HG03520 (cell line): ENCODE data around the gene XRCC5.
"Not testable (repeated sequence)": the region's sequence is repeated elsewhere in the genome, so short reads cannot be mapped to it uniquely, and the experiment has no call there.

Experiments used
- ATAC-seq: cut with Tn5 transposase; IDR thresholded peaks from one replicate; pipeline ENCODE4 v1.9.1; 2021; ENCODE audit warnings: mild to moderate bottlenecking, moderate library complexity; ENCODE audit not compliant: unreplicated experiment

XRCC5 gene

GRCh38 chr2:216116418-216116817 is 7.3 kb downstream of the XRCC5 start:
- no peak for ATAC-seq

DNA sequence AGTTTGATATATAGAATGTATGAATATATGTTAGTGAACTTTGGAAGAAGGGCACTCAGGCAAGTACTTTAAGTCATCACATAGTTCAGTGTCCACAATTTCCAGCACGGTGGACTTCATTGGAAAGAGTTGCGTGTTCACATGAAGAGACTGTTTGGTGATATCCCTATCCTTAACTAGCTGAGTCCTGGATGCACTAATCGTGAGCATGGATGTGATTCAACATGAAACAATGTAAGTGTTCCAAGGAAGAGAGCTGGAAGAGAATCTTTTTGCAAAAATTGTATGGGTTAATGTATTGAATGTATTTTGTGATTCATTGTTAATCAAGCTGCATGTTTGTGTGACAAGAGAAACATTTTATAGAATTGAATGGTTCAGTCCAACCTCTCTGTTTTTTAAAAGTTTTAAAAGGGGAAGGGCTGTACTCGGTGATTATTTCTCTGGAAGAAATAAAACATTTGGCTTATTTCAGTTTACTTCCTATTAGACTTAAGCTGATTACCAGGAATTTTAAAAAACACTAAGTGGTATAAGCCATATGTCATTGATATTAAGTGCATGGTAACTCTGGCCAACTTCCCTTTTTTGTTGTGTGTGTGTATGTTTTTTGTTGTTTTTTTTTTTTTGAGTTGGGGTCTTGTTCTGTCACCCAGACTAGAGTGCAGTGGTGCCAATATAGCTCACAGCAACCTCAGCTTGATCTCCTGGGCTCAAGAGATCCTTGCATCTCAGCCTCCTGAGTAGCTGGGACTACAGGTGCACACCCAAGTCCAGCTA is 8.6 kb downstream of the XRCC5 start:
- no peak for ATAC-seq

GRCh38 chr2:216118474-216118873 is 9.3 kb downstream of the XRCC5 start:
- no peak for ATAC-seq

- no peak for ATAC-seq
Observed at GRCh38 chr2:216119146-216119545, 10.0 kb downstream of the XRCC5 start.

DNA sequence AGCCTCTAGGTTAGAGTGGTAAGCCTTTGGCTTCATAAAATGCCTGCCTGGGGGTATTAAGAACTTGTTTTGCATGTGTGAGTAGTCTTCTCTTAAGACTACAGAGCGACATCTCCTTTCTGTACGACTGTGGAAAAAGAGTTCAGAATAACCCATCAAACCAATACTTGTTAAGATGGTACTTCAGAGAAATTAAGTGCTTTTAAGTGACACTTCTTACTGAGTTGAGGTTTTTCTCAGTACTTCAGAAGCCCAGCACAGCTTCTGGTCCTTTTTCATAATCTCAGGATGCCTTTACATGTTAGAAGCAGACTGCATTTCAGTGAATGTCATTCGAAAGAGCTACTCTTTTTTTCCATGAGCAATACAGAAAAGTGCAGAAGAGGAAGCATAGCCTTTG is 10.8 kb downstream of the XRCC5 start:
- ATAC-seq, result no peak

DNA sequence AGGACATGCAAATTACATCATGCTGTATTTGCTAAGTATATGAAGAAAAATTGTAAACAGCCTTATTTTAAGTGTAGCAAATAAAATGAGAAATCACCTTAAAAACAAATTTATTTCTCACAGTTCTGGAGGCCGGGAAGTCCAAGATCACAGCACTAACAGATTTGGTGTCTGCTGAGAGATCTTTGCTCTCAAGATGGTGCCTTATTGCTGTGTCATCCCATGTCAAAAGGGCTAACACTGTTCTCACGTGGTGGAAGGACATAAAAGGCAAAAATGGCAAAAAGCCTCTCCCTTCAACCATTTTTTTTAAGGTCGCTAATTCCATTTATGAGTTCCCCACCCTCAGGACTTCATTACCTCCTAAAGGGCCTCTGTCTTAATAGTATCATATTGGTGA is 12.1 kb downstream of the XRCC5 start:
- ATAC-seq, result no peak

GRCh38 chr2:216126943-216127342 is 17.8 kb downstream of the XRCC5 start:
- no peak for ATAC-seq

DNA sequence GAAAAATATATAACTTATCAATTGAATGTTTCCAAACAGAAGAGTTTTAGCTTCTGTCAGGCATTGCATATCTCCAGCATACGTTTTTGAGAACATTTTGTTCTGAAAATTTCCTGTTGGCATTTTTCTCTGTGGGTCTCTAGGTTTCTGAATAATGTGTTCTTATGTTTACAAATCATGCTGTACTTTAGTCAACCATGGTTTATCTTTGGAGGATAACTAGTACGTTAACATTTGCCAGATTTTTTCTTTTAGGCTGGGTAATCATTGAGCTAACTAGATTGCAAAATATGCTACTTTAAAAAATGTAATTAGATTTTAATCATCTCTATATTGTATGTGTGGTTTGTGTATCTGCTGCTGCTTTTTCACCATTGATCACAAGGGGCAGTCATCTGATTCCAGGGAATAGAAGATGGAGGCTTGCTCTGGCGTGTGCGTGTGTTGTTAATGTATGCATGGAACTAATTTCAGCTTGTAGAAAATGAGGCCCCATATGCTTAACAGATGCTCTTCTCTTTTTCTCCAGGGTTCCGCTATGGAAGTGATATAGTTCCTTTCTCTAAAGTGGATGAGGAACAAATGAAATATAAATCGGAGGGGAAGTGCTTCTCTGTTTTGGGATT is 21.3 kb downstream of the XRCC5 start:
- ATAC-seq, result no peak

- no peak for ATAC-seq
Observed at GRCh38 chr2:216131175-216131926, 22.2 kb downstream of the XRCC5 start.

DNA sequence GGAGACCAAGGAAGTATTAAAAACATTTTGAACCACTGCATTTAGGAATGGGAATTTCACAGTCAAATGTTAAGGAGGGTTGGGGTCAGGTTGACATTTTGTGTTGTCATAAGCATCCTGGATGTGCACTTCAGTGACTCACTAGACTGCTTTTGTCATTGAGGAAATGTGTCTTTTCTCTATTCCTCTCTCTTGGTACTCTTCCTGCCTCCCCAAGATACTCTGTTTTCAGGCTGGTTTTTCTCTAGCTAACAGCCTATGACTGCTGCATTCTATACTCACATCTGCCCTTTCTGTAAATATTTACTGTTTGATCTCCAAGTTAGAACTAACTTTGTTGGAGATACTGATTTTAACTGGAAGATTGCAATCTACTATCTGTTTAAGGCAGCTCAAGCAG is 23.4 kb downstream of the XRCC5 start:
- ATAC-seq, result no peak

DNA sequence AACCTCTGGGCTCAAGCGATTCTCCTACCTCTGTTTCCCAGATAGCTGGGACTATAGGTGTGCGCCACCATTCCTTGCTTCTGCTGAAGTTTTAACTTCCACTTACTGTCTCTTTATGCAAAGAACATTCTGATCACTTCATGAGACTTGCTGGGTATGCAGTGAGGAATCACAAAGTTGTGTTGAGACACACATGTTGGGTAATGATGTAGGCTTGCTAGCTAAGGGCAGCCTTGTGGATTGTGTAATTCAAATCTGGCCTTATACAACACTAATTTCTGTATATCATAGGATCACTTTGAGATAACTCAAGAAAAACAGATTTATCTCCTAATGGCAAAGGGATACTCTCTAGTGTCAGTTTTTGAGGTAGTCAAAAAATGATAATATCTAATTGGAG is 24.2 kb downstream of the XRCC5 start:
- no peak for ATAC-seq

DNA sequence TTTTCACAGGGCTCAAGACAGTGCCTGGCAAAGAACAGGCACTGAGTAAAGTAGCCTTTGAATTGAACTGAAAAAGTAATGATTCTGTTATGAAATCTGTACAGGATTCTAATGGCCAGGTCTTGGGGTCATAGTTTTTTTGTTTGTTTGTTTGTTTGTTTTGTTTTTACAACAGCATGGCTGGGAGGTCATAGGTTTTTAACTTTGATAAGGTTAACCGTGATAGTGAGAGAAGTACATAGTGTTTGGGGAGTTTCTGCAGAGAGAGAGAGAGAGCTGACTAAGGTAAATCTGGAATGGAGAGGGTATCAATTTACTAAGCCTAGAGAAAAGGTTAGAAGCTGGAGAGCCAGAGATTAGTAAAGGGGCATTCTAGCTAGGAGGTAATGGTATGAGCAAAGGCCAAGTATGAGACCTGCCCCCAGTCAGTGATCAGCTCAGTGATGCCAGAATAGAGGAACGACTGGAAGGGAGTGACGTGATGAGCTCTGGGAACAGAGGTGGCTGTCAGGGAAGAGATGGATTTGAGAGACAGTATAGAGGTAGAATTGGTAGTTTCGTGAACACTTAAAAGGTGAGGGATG is 25.9 kb downstream of the XRCC5 start:
- no peak for ATAC-seq

GRCh38 chr2:216139884-216140283 is 30.7 kb downstream of the XRCC5 start:
- no peak for ATAC-seq

DNA sequence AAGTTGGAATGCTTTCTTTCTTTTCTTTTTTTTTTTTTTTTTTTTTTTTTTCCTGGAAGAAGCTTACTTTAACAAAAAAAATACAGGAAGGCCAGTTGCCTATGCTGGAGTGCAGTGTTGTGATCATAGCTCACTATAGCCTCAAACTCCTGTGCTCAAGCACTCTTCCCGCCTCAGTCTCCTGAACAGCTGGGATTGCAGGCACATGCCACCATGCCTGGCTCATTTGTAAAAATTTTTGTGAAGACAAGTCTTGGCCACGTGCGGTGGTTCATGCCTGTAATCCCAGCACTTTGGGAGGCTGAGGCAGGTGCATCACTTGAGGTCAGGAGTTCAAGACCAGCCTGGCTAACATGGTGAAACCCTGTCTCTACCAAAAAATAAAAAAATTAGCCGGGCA is 32.4 kb downstream of the XRCC5 start:
- ATAC-seq, result not testable (repeated sequence)

GRCh38 chr2:216142540-216142939 is 33.4 kb downstream of the XRCC5 start:
- peak; percentile 99 for ATAC-seq

DNA sequence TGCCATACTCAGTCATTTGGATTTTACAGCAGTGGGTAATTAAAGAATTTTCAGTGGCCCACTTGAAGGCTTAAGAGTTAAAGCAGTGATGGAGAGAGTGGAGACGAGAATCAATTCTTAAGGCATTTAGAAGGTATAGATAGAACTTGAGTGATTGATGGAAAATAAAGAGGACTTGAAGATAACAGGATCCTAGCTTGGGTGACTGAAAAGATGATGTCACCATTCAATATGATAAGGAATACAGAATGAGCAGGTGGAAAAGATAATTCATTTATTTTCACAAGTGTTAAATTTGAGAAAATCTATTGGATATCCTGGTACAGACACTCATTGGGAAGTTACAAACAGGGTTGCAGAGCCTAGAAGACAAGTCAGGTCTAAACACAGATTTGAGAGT is 35.2 kb downstream of the XRCC5 start:
- no peak for ATAC-seq

DNA sequence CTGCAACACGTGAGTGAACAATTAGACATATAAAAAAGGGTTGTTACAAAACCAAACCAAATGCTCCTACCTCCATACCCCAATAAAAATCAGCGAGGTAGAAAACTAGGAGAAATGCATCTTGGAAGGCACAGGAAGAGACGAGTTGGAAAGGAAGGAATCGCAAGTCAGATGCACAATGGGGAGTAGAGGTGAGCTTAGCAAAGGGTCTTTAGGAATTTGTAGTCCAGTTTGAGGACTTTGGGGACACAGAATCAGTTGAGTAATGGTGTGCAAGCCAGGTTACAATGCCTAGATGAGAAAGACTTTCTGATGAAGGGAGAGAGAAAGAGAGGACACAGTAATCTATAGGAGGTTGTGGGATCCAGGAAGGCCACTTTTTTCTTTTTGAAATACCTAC is 35.7 kb downstream of the XRCC5 start:
- no peak for ATAC-seq

DNA sequence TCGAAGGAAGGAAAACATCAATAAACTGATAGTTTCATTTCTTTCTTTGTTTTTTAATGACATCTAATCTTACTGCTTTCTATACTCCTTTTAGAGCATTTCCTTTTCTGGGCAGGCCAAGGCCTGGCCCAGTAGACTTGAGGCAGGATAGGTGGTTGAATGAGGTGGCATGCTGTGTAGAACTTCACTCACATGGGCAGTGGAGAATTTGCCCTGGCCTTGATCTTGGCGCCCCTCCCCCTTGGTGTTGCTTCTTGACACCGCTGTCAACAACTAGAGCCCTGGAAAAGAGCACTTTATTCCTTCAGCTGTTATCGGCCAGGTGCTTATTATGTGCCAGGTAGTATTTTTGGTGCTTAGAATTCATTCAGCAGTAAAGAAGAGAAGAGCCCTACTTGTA is 37.4 kb downstream of the XRCC5 start:
- no peak for ATAC-seq

DNA sequence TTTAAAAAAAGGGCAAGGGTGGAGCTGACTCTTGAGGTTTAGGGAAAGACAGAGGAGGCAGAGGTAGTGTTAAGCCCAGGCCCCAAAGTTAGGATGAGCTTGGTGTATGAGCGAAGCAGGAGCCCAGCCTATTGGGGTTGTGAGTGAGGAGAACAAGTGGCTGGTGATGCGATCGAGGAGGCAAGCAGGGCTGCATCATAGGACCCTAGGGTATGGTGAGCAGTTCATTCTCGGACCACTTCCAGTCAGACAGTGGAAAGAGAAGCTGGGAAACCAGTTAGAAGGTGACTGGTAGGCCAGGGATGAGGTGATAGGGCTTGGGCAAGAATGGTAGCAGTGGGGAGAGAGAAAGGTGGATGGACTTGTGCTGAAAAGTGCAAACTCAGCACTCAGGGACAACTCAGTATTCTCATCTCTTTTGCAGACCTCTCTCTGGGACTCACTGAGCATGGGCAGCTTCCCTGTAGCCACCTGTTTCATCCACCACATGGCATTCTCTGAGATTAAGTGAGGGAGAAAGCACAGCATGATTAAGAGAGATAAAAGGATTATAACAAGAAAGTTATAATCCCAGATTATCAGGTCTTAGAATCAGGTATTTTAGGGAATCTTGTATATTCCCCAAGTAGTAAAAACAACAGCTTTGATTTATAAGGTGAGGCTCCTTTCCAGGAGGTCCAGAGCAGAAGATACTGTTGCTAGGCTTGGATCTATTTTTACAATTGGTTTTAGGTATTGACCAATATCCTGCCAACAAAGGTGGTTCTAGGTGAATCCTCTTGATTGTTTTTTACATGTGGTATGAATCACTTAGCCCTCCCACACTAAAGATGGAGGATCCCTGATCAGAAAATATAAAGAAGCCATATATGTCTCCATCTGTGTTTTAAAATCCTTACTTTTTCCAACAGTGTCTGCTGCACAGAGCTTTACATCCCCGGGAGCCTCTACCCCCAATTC is 38.3 kb downstream of the XRCC5 start:
- no peak for ATAC-seq

DNA sequence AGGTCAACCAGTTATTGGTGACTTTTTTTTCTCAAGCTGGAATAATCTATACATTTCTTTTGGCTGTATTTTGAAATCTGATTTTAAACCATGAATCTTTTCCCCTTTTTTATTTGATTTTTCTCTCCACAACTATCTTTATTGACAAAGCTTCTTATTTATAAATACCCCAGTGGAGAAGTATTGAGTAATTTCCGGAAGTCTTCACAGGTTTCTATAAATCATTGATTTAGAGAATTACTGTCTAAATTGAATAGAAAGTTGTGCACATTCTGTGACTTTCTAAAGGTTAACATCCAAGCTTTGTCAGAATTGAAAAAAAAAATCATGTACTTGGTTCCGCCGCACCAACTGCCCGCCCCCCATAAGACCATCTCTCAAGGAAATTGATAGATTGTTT is 39.8 kb downstream of the XRCC5 start:
- ATAC-seq, result no peak

- ATAC-seq, result no peak
Observed at GRCh38 chr2:216149741-216150140, 40.6 kb downstream of the XRCC5 start.
